Psoas muscle (tissue), 8 donors: ENCODE results near the gene RNPS1. TPM values are rescaled to one million over a fixed set of nuclear protein-coding genes. Genes with fewer than 3 reads are reported as not detected.
"Not testable (repeated sequence)": the region's sequence is repeated elsewhere in the genome, so short reads cannot be mapped to it uniquely, and the experiment has no call there.

ENCODE experiments used
- ATAC-seq, 4 donors: fragments of 200-7000 bp; cut with Tn5 transposase; one replicate each; pipeline ENCODE4 v1.9.1; 2020; ENCODE audit warnings: moderate library complexity in 3 of 4, mild to moderate bottlenecking in 2 of 4
- DNase-seq, 2 donors: peaks; one replicate each; pipeline ENCODE4 v3.0.0-alpha.2; 2020
- H3K27ac ChIP-seq: fragments of 200-600 bp; one replicate; pipeline ENCODE4 v1.8.0; 2022
- H3K27me3 ChIP-seq, 3 donors: fragments of 200-600 bp in 1 of 3; one replicate each; pipeline versions ENCODE4 v1.6.1 to v1.8.0; 2013 to 2022; ENCODE audit warnings: low read length in 2 of 3, mild to moderate bottlenecking in 2 of 3, moderate library complexity in 1 of 3; ENCODE audit not compliant: insufficient read depth in 3 of 3
- H3K36me3 ChIP-seq, 2 donors: fragments of 200-600 bp in 1 of 2; one replicate each; pipeline versions ENCODE4 v1.6.1 to v1.8.0; 2013 to 2022; ENCODE audit warnings: low read depth in 1 of 2, mild to moderate bottlenecking in 1 of 2, moderate library complexity in 1 of 2; ENCODE audit not compliant: insufficient read depth in 1 of 2
- H3K4me1 ChIP-seq: fragments of 200-600 bp; one replicate; pipeline ENCODE4 v1.8.0; 2022
- H3K4me3 ChIP-seq: fragments of 200-600 bp; one replicate; pipeline ENCODE4 v1.8.0; 2022; ENCODE audit warnings: mild to moderate bottlenecking
- H3K9me3 ChIP-seq: fragments of 200-600 bp; one replicate; pipeline ENCODE4 v1.8.0; 2022
- CTCF ChIP-seq: fragments of 200-600 bp; IDR thresholded peaks from one replicate; pipeline ENCODE4 v1.8.0; 2022; ENCODE audit warnings: antibody characterized with exemption
- WGBS, 3 donors: extraction: QIAGEN DNeasy Blood & Tissue Kit; methylation state at CpG; one replicate each; pipeline versions ENCODE4 v1.1.6 to v1.1.7; 2013; 5-methylcytosine and 5-hydroxymethylcytosine counted together
- intact Hi-C, 2 donors: fragments of 100-400 bp; cut with DNase I; formaldehyde crosslinking; loops; one replicate each; pipeline versions ENCODE4 v1.11.0 to v1.14.2; 2022
- polyA plus RNA-seq, 3 donors: library from polyadenylated mRNA; stranded (reverse); fragments of 200-250 nt; gene quantifications; one replicate each; pipeline ENCODE4 v1.2.3, GENCODE V29; 2013
- total RNA-seq, 4 donors: library from RNA; stranded (reverse); fragmentation: NEBNext Ultra II Directional in 2 of 4; extraction: Animal tissue kit (Norgen Biotek cat#: 25700) in 2 of 4; gene quantifications; one replicate each; pipeline versions ENCODE4 v1.2.1 to v1.2.4, GENCODE V29; 2021 to 2023
- donor health status: healthy with polysubstance abuse.
- donor health status: DM: no; HTN: no; CAD: no; lungs with moderate emphysema.
- donor health status: Bipolar disorder and iron deficiency.
- donor health status: healthy.
- donor health status: DM: yes; HTN: yes; CAD: no.
- donor health status: DM: no; HTN: no; CAD: no.
- donor health status: DM: no; HTN: no; CAD: no.
- donor health status: DM: yes; HTN: yes; CAD: no.

RNPS1 gene
- total and polyA plus RNA-seq, 7 donors, result 165 to 441 (median 193) TPM

- intact Hi-C loops, result no loop called here
- 84 to 93% (median 88%) methylated on average over 12 to 14 of the region's 14 CpGs for WGBS, 3 donors
- no peak overlapping the region for H3K4me3 ChIP-seq
- no peak for TF ChIP-seq CTCF
- no peaks in the 10 kb centered on the region for H3K36me3 ChIP-seq
- no peaks in the 10 kb centered on the region for H3K27me3 ChIP-seq
- H3K27ac ChIP-seq, result no peak overlapping the region
- DNase-seq (no peak), ATAC-seq (no peak)
- H3K9me3 ChIP-seq, result no peaks in the 10 kb centered on the region
- H3K4me1 ChIP-seq, result peaks cover 15% of the 10 kb centered on the region
These were observed 4.0 kb upstream of the RNPS1 start for GRCh38 chr16:2271848-2272461.

- no peak for ATAC-seq
- Histone ChIP-seq H3K36me3 (peaks cover 0 to 2% of the 10 kb centered on the region in 2 donors), H3K9me3 (no peaks in the 10 kb centered on the region), H3K27ac (no peak overlapping the region), H3K27me3 (no peaks in the 10 kb centered on the region), H3K4me1 (peaks cover 18% of the 10 kb centered on the region), H3K4me3 (no peak overlapping the region)
- intact Hi-C loops, result no loop called here
- no peak for DNase-seq
- 79 to 86% (median 84%) methylated on average over 12 to 15 of the region's 15 CpGs for WGBS, 3 donors
- no peak for TF ChIP-seq CTCF
These were observed 2.9 kb upstream of the RNPS1 start for GRCh38 chr16:2270588-2271470.

- Histone ChIP-seq H3K4me1 (peaks cover 25% of the 10 kb centered on the region), H3K9me3 (no peaks in the 10 kb centered on the region), H3K27me3 (no peaks in the 10 kb centered on the region), H3K36me3 (peaks cover 0 to 7% of the 10 kb centered on the region in 2 donors), H3K27ac (no peak overlapping the region), H3K4me3 (no peak overlapping the region)
- DNase-seq, result no peak
- intact Hi-C loops, result no loop called here
- no peak for ATAC-seq
- TF ChIP-seq CTCF, result no peak
- 74 to 88% (median 81%) methylated on average over 9 of the region's 9 CpGs for WGBS, 3 donors
These were observed 2.1 kb upstream of the RNPS1 start for GRCh38 chr16:2270070-2270462.

GRCh38 chr16:2267505-2267912, 417 bp downstream of the RNPS1 start:
- peak; percentile 82 to 89 (median 86) for ATAC-seq
- H3K4me1 ChIP-seq, result peaks cover 28% of the 10 kb centered on the region
- H3K36me3 ChIP-seq, result peaks cover 9 to 30% of the 10 kb centered on the region in 2 donors
- DNase-seq, H3K27me3 ChIP-seq, H3K9me3 ChIP-seq: not testable (repeated sequence)
- 0 to 1% (median 1%) methylated on average over 30 to 54 of the region's 54 CpGs for WGBS, 3 donors
- intact Hi-C loops, result loop anchor here in 1 of 2 donors (5.0 kb wide), 1 partner anchor 70 kb away; no protein-coding TSS in a partner anchor
- H3K4me3 ChIP-seq, result peak overlapping the region; percentile 73
- peak overlapping the region; percentile 97 for H3K27ac ChIP-seq

GRCh38 chr16:2266887-2267286, 1.0 kb downstream of the RNPS1 start:
- not testable (repeated sequence) for ATAC-seq, H3K9me3 ChIP-seq, H3K27me3 ChIP-seq, DNase-seq
- peak overlapping the region; percentile 73 for H3K4me3 ChIP-seq
- peaks cover 28% of the 10 kb centered on the region for H3K4me1 ChIP-seq
- H3K36me3 ChIP-seq, result peaks cover 9 to 37% of the 10 kb centered on the region in 2 donors
- WGBS, 3 donors, result 3 to 5% (median 4%) methylated on average over 6 to 12 of the region's 12 CpGs
- H3K27ac ChIP-seq, result peak overlapping the region; percentile 97
- intact Hi-C loops, result loop anchor here in 1 of 2 donors (5.0 kb wide), 1 partner anchor 70 kb away; no protein-coding TSS in a partner anchor

GRCh38 chr16:2263026-2263425, 4.9 kb downstream of the RNPS1 start:
- H3K27ac ChIP-seq, intact Hi-C loops: not testable (repeated sequence)
- H3K36me3 ChIP-seq, result peaks cover 13 to 75% of the 10 kb centered on the region in 2 donors

More at GRCh38 chr16:2263026-2263425, 4.9 kb downstream of the RNPS1 start:
- not testable (repeated sequence) for H3K9me3 ChIP-seq, H3K4me3 ChIP-seq, ATAC-seq, H3K27me3 ChIP-seq, DNase-seq
- H3K4me1 ChIP-seq, result peaks cover 18% of the 10 kb centered on the region
- WGBS, 3 donors, result 81 to 84% (median 82%) methylated on average over 14 of the region's 14 CpGs
